Activated CD8-positive, alpha-beta memory T cell treated with anti-CD3 and anti-CD28 coated beads for 36 hours (primary cell): Measurements from ENCODE around the gene FHDC1. TPM values are rescaled to one million over a fixed set of nuclear protein-coding genes. Genes with fewer than 3 reads are reported as not detected.

ENCODE experiments used
- CTCF ChIA-PET: fragments of 350-600 bp; sonication (Branson Sonifier 250); formaldehyde crosslinking; loops from one replicate; lab custom pipeline; 2021; ENCODE audit warnings: antibody characterized with exemption; lab: Charles Lee
- POLR2A ChIA-PET: fragments of 350-600 bp; sonication (Branson Sonifier 250); formaldehyde crosslinking; loops from one replicate; lab custom pipeline; 2021; ENCODE audit warnings: antibody characterized with exemption; lab: Charles Lee
- total RNA-seq, 2 experiments: library from RNA; stranded (reverse); gene quantifications; one replicate each; pipeline ENCODE4 v1.2.3, GENCODE V29; 2021

FHDC1 gene
- total RNA-seq, 2 experiments from 2014 or later: 0.04 to 0.06 TPM

GRCh38 chr4:152975380-152976211 lies 39.5 kb downstream of the FHDC1 start:
- CTCF ChIA-PET: interaction anchor here (0.6 kb wide), 1 partner anchor 111 kb away, joined by 5 read pairs; no protein-coding TSS in a partner anchor

GRCh38 chr4:152976212-152976761 lies 40.2 kb downstream of the FHDC1 start:
- POLR2A ChIA-PET: no interaction called here
- CTCF ChIA-PET: no interaction called here

More at GRCh38 chr4:152975380-152976211, 39.5 kb downstream of the FHDC1 start:
- POLR2A ChIA-PET: no interaction called here

GRCh38 chr4:152979731-152980330 lies 43.7 kb downstream of the FHDC1 start:
- POLR2A ChIA-PET: no interaction called here
- CTCF ChIA-PET: interaction anchor here (0.9 kb wide), 1 partner anchor 25 kb away, joined by 3 read pairs; no protein-coding TSS in a partner anchor

GRCh38 chr4:152981278-152981677 lies 45.2 kb downstream of the FHDC1 start:
- CTCF ChIA-PET: no interaction called here
- POLR2A ChIA-PET: no interaction called here

- ChIA-PET POLR2A (no interaction called here), CTCF (no interaction called here)
Observed at GRCh38 chr4:152981842-152982241, 45.7 kb downstream of the FHDC1 start.

- CTCF ChIA-PET: no interaction called here
- POLR2A ChIA-PET: no interaction called here
Observed at GRCh38 chr4:152983221-152983620, 47.1 kb downstream of the FHDC1 start.

- POLR2A ChIA-PET: no interaction called here
- CTCF ChIA-PET: no interaction called here
Observed at GRCh38 chr4:152983774-152984411, 47.8 kb downstream of the FHDC1 start.

GRCh38 chr4:152988721-152989553 lies 52.8 kb downstream of the FHDC1 start:
- ChIA-PET POLR2A (no interaction called here), CTCF (no interaction called here)

- ChIA-PET CTCF (no interaction called here), POLR2A (no interaction called here)
Observed at GRCh38 chr4:152989554-152989970, 53.4 kb downstream of the FHDC1 start.

- ChIA-PET CTCF (no interaction called here), POLR2A (no interaction called here)
Observed at GRCh38 chr4:152990471-152991131, 54.5 kb downstream of the FHDC1 start.

GRCh38 chr4:152991398-152991797 lies 55.3 kb downstream of the FHDC1 start:
- ChIA-PET CTCF (no interaction called here), POLR2A (no interaction called here)

- ChIA-PET POLR2A (no interaction called here), CTCF (interaction anchor here (1.1 kb wide), 1 partner anchor 136 kb away, joined by 3 read pairs; no protein-coding TSS in a partner anchor)
Observed at GRCh38 chr4:152992027-152992426, 55.9 kb downstream of the FHDC1 start.

- CTCF ChIA-PET: interaction anchor here (1.1 kb wide), 1 partner anchor 135 kb away, joined by 3 read pairs; no protein-coding TSS in a partner anchor
- POLR2A ChIA-PET: no interaction called here
Observed at GRCh38 chr4:152992466-152992865, 56.3 kb downstream of the FHDC1 start.

GRCh38 chr4:152994038-152994437 lies 57.9 kb downstream of the FHDC1 start:
- ChIA-PET CTCF (no interaction called here), POLR2A (no interaction called here)

GRCh38 chr4:152996111-152996571 lies 60.0 kb downstream of the FHDC1 start:
- ChIA-PET POLR2A (interaction anchor here (0.6 kb wide), 1 partner anchor 185 kb away, joined by 6 read pairs; no protein-coding TSS in a partner anchor), CTCF (interaction anchor here (0.7 kb wide), 1 partner anchor 8 kb away, joined by 3 read pairs; no protein-coding TSS in a partner anchor)

GRCh38 chr4:152996672-152997071 lies 60.5 kb downstream of the FHDC1 start:
- POLR2A ChIA-PET: interaction anchor here (0.6 kb wide), 1 partner anchor 186 kb away, joined by 6 read pairs; no protein-coding TSS in a partner anchor
- CTCF ChIA-PET: interaction anchor here (0.7 kb wide), 1 partner anchor 9 kb away, joined by 3 read pairs; no protein-coding TSS in a partner anchor

GRCh38 chr4:152997288-152997687 lies 61.2 kb downstream of the FHDC1 start:
- ChIA-PET CTCF (no interaction called here), POLR2A (no interaction called here)
